HEK293T (cell line): Measurements from ENCODE around the gene SGCA.

Experiments
- CTCF ChIA-PET: fragments of 350-600 bp; formaldehyde crosslinking; extraction: SDS; loops from one replicate; lab custom pipeline; 2021; ENCODE audit warnings: antibody characterized with exemption, inconsistent platforms; lab: Yijun Ruan, JAX
- POLR2A ChIA-PET: fragments of 350-600 bp; formaldehyde crosslinking; extraction: SDS; loops from one replicate; lab custom pipeline; 2020; ENCODE audit warnings: antibody characterized with exemption, inconsistent platforms; lab: Yijun Ruan, JAX
- DNase-seq: peaks from one replicate; pipeline ENCODE4 v3.0.0; 2012; ENCODE audit warnings: mixed read lengths; ENCODE audit errors: extremely low spot score
- ARNT ChIP-seq: fragments of 450-650 bp; IDR thresholded peaks from 2 replicates; pipeline ENCODE4 v1.6.1; 2017; ENCODE audit warnings: mild to moderate bottlenecking
- BHLHE40 ChIP-seq: fragments of 450-650 bp; IDR thresholded peaks from 2 replicates; pipeline ENCODE4 v1.6.1; 2016; ENCODE audit warnings: mild to moderate bottlenecking, moderate library complexity, borderline replicate concordance
- CTBP1 ChIP-seq: fragments of 450-650 bp; IDR thresholded peaks from 2 replicates; pipeline ENCODE4 v1.6.1; 2016; ENCODE audit warnings: borderline replicate concordance
- ELF4 ChIP-seq: fragments of 450-650 bp; IDR thresholded peaks from 2 replicates; pipeline ENCODE4 v1.6.1; 2017; ENCODE audit warnings: antibody characterized with exemption
- FOXA1 ChIP-seq: fragments of 450-650 bp; IDR thresholded peaks from 2 replicates; pipeline ENCODE4 v1.6.1; 2016; ENCODE audit warnings: mild to moderate bottlenecking
- FOXK2 ChIP-seq: fragments of 450-650 bp; IDR thresholded peaks from 2 replicates; pipeline ENCODE4 v1.6.1; 2016; ENCODE audit warnings: mild to moderate bottlenecking
- FOXM1 ChIP-seq: fragments of 450-650 bp; IDR thresholded peaks from 2 replicates; pipeline ENCODE4 v1.6.1; 2017; ENCODE audit warnings: mild to moderate bottlenecking, borderline replicate concordance
- HDGF ChIP-seq: fragments of 450-650 bp; IDR thresholded peaks from 2 replicates; pipeline ENCODE4 v1.6.1; 2017; ENCODE audit warnings: antibody characterized with exemption, borderline replicate concordance
- L3MBTL2 ChIP-seq: fragments of 450-650 bp; conservative IDR thresholded peaks from 2 replicates; pipeline ENCODE4 v1.6.1; 2016; ENCODE audit warnings: mild to moderate bottlenecking
- LEF1 ChIP-seq: fragments of 450-650 bp; IDR thresholded peaks from 2 replicates; pipeline ENCODE4 v1.6.1; 2017; ENCODE audit warnings: mild to moderate bottlenecking, borderline replicate concordance
- NFRKB ChIP-seq: fragments of 450-650 bp; IDR thresholded peaks from 2 replicates; pipeline ENCODE4 v1.6.1; 2016; ENCODE audit warnings: mild to moderate bottlenecking, moderate library complexity
- PKNOX1 ChIP-seq: fragments of 450-650 bp; IDR thresholded peaks from 2 replicates; pipeline ENCODE4 v1.6.1; 2016
- SP1 ChIP-seq: fragments of 450-650 bp; IDR thresholded peaks from 2 replicates; pipeline ENCODE4 v1.6.1; 2017
- SUZ12 ChIP-seq: fragments of 450-650 bp; IDR thresholded peaks from 2 replicates; pipeline ENCODE4 v1.6.1; 2016; ENCODE audit warnings: mild to moderate bottlenecking
- TARDBP ChIP-seq: fragments of 450-650 bp; IDR thresholded peaks from 2 replicates; pipeline ENCODE4 v1.6.1; 2016
- ZNF384 ChIP-seq: fragments of 450-650 bp; IDR thresholded peaks from 2 replicates; pipeline ENCODE4 v1.6.1; 2016

Gene SGCA

GRCh38 chr17:50186661-50187393 is 21.0 kb downstream of the SGCA start:
- no peak for TF ChIP-seq ARNT
- TF ChIP-seq CTBP1, result no peak
- no peak for TF ChIP-seq FOXK2
- no peak for TF ChIP-seq TARDBP
- no peak for TF ChIP-seq SP1
- no peak for TF ChIP-seq LEF1
- no peak for TF ChIP-seq HDGF
- no peak for TF ChIP-seq L3MBTL2
- TF ChIP-seq SUZ12, result no peak
- no peak for TF ChIP-seq FOXA1
- no peak for TF ChIP-seq ELF4
- TF ChIP-seq ZNF384, result no peak
- TF ChIP-seq BHLHE40, result no peak
- no peak for TF ChIP-seq NFRKB
- no peak for TF ChIP-seq FOXM1
- TF ChIP-seq PKNOX1, result no peak
- CTCF ChIA-PET, result interaction anchor here (1.5 kb wide), 2 partner anchors 11 to 13 kb away, joined by 4 to 5 read pairs; no protein-coding TSS in a partner anchor
- no peak for DNase-seq
- POLR2A ChIA-PET, result interaction anchor here (2.0 kb wide), 1 partner anchor 9 kb away, joined by 8 read pairs; no protein-coding TSS in a partner anchor

- DNase-seq, result no peak
- TF ChIP-seq L3MBTL2 (no peak), ARNT (no peak), LEF1 (no peak), ELF4 (no peak), PKNOX1 (no peak), CTBP1 (no peak), FOXM1 (no peak), FOXA1 (no peak), TARDBP (no peak)
- CTCF ChIA-PET, result interaction anchor here (1.0 to 1.5 kb wide), 3 partner anchors 11 to 18 kb away, joined by 4 to 5 read pairs (median 4); no protein-coding TSS in a partner anchor
- POLR2A ChIA-PET, result interaction anchor here (2.0 kb wide), 1 partner anchor 10 kb away, joined by 8 read pairs; no protein-coding TSS in a partner anchor
Measured at GRCh38 chr17:50187394-50187725, 21.6 kb downstream of the SGCA start.

GRCh38 chr17:50187751-50188530 is 22.1 kb downstream of the SGCA start:
- POLR2A ChIA-PET, result interaction anchor here (2.0 kb wide), 1 partner anchor 10 kb away, joined by 8 read pairs; no protein-coding TSS in a partner anchor
- TF ChIP-seq ELF4 (no peak), NFRKB (no peak), SP1 (no peak), ARNT (no peak), LEF1 (no peak), ZNF384 (no peak), CTBP1 (no peak), L3MBTL2 (no peak), TARDBP (no peak), SUZ12 (no peak)
- CTCF ChIA-PET, result interaction anchor here (1.0 to 1.5 kb wide), 3 partner anchors 10 to 18 kb away, joined by 4 to 5 read pairs (median 4); no protein-coding TSS in a partner anchor

GRCh38 chr17:50188531-50188920 is 22.7 kb downstream of the SGCA start:
- CTCF ChIA-PET, result interaction anchor here (1.0 to 1.5 kb wide), 3 partner anchors 10 to 19 kb away, joined by 4 to 5 read pairs (median 4); no protein-coding TSS in a partner anchor
- POLR2A ChIA-PET, result interaction anchor here (2.0 kb wide), 1 partner anchor 11 kb away, joined by 8 read pairs; no protein-coding TSS in a partner anchor
- no peak for DNase-seq
- TF ChIP-seq LEF1 (no peak), ELF4 (no peak), PKNOX1 (no peak), SUZ12 (no peak), HDGF (no peak), ZNF384 (no peak), FOXM1 (no peak), FOXK2 (no peak), SP1 (no peak), TARDBP (no peak), ARNT (no peak), CTBP1 (no peak), BHLHE40 (no peak), NFRKB (no peak)

More at GRCh38 chr17:50187751-50188530, 22.1 kb downstream of the SGCA start:
- no peak for DNase-seq

GRCh38 chr17:50188921-50189549 is 23.2 kb downstream of the SGCA start:
- CTCF ChIA-PET, result no interaction called here
- POLR2A ChIA-PET, result no interaction called here
- TF ChIP-seq SUZ12 (no peak), L3MBTL2 (no peak)
- DNase-seq, result no peak
